HG03520 (cell line): ENCODE results near the gene DCTN3.

Source experiments
- ATAC-seq: cut with Tn5 transposase; IDR thresholded peaks from one replicate; pipeline ENCODE4 v1.9.1; 2021; ENCODE audit warnings: mild to moderate bottlenecking, moderate library complexity; ENCODE audit not compliant: unreplicated experiment

Gene DCTN3

DNA sequence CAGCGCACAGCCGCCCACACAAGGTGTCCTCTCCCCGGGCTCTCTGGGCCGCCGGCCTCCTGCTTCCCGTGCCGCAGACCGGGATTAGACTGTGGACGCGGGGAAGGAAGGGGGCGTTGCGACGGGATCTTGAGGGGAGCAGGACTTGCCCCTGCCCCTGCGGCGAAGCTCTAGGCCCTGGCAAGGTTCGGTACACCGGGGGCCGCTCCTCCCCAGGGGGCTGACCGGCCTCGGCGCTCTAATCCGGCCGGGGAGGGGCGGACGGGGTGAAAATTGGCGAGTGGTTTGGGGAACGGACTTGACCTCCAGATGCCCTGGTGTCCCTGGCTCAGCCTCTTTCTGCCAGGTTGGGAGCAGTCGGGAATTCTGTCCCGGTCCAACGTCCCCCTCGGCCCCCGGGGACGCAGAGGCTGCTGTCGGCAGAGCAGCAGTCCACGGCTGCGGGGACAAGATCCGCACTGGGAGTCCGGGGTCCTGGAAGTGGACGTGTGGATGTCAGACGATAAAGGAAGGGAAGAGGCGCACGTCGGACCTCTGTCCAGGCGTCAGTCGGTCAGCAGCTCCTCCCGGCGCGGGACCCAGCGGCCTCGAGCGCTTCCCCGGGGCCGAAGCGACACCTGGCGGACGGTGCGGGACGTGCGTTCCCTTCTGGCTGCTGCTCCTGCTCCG is 28.9 kb downstream of the DCTN3 start:
- ATAC-seq, result no peak

DNA sequence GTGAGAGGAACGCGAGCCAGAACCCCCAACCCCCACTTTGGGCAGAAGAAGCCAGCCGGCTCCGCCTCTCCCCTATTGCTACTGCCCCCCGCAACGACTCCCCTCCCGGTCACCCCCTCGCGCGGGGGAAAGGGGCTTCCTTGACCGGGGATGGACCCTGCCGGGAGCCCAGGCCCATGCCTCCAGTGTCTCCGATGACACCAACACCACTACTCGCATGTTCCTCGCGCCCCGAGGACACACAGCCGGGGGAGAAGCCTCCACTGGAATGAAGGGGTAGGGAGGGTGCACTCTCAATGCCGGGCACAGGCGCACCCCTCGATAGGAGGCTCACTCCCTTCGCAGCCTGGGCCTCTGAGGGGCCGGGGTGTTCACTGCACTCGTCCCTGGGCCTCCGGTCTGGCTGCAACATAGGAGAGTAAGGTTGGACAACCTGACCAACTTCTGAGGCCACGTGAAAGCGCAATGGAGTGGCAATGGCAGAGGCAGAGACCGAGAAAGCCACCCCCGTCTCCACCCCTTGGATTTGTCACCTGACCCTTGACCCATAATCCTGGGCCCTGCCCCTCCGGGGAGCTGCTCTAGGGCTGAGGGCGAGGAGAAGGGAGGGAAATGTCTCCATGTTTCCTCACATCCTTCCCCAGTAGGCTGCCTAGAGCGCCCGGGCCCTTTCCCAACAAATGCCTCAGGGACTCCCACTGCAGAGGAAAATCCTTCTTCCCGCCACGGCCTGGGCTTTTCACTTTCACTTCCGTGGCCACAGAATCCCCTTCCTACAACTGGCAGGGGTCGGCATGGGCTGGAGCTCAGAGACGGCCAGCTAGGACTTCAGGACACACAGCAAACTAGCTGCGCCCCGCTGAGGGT is 29.7 kb downstream of the DCTN3 start:
- no peak for ATAC-seq

DNA sequence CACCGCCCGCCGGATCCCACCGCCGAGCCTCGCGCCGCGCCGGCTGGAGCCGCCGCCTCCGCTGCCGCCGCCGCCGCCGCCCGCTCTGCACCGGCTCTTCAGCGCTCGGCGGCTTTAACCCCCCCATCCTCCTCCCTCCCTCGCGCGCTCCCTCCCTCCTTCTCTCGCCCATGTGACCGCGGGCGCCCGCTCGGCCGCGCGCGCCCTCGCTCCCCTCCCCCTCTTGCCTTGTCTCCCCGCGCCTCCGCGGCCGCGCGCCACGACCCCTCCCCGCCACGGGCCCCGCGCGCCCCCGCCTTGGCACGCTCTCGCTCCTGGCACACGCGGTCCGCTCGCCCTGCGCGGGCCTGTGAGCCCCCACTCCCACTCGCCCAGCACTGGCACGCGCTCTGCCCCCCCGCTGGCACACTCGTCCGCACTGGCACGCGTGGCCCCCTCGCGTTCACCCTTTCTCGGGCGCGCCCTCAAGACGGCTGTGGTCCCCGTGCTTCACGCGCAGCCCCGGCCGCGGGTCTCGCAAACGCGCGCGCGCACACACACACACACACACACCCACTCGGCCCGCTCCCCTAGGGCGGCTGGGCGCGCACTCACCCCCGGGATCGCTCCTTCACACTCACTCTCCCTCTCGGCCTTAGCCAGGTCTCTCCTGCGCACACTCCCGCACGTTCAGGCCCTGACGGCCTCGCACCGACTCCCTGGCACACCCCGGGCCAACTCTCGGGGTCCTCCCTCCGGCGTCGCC is 30.5 kb downstream of the DCTN3 start, which contains the start of gene CNTFR:
Gene CNTFR (minus strand): TSS at position 89 of the 745 bp plus-strand sequence. CDS start 20,743 bp downstream, outside the sequence.
- no peak for ATAC-seq

- no peak for ATAC-seq
Measured at GRCh38 chr9:34588671-34589635, 31.3 kb downstream of the DCTN3 start.

- no peak for ATAC-seq
Measured at GRCh38 chr9:34587271-34587670, 33.0 kb downstream of the DCTN3 start.

- no peak for ATAC-seq
Measured at GRCh38 chr9:34585946-34586669, 34.2 kb downstream of the DCTN3 start.

DNA sequence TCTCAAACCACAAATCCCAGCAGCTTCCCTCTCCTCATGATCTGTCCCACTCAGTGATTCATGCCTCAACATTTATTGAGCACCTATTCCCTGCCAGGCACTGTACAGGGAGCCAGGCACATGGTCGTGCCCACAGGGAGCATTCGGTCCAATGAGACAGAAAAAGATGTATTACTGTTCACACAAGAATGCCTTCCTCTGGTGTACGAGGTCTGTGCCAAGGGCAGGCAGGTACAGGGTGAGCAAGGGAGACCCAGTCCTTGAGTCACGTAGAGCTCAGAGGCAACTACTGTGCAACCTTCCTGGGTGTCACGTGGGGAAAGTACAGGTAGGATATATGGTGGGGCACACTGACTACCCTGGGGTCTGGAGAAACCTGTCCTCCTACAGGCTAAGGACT is 35.3 kb downstream of the DCTN3 start:
- no peak for ATAC-seq

- no peak for ATAC-seq
Measured at GRCh38 chr9:34582787-34583186, 37.5 kb downstream of the DCTN3 start.

- no peak for ATAC-seq
Measured at GRCh38 chr9:34581318-34581717, 39.0 kb downstream of the DCTN3 start.

DNA sequence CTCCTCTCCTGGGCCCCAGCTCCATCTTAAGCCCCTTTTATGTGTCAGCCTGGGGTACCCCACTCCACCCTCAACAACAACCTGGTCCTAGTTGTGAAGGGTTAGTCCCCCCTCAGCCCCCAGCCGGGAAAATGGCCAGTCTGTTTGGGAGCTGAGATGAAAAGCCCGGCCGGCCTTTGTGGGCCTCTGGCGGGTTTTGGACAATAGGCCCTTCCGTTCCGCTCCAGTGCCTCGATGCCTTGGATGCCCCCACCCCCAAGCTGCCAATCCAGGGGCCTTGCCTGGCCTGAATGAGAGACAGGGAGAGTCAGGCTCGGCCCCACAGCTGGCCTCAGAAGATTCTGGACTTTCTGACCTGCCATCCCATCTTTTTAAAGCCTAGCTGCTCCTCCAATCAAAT is 39.9 kb downstream of the DCTN3 start:
- ATAC-seq, result no peak

DNA sequence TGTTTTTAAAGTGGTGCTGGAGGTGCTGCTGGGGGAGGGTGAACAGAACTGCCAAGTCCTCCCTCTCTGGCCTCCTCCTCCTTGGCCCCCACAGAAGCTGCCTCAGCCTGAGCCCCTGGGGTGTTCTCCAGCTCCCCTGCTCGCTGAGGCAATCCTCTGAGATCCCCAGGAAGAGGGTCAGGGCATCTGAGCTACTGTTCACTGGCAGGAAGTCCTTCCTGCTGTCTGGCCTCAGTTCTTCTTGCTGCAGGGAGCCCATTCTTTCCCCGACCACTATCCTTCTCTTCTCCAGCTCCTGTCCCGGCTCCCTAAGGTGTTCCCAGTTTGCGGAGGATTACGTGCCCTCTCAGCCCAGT is 40.5 kb downstream of the DCTN3 start:
- no peak for ATAC-seq

- ATAC-seq, result no peak
Measured at GRCh38 chr9:34579104-34579807, 41.0 kb downstream of the DCTN3 start.

- no peak for ATAC-seq
Measured at GRCh38 chr9:34578241-34579103, 41.8 kb downstream of the DCTN3 start.

DNA sequence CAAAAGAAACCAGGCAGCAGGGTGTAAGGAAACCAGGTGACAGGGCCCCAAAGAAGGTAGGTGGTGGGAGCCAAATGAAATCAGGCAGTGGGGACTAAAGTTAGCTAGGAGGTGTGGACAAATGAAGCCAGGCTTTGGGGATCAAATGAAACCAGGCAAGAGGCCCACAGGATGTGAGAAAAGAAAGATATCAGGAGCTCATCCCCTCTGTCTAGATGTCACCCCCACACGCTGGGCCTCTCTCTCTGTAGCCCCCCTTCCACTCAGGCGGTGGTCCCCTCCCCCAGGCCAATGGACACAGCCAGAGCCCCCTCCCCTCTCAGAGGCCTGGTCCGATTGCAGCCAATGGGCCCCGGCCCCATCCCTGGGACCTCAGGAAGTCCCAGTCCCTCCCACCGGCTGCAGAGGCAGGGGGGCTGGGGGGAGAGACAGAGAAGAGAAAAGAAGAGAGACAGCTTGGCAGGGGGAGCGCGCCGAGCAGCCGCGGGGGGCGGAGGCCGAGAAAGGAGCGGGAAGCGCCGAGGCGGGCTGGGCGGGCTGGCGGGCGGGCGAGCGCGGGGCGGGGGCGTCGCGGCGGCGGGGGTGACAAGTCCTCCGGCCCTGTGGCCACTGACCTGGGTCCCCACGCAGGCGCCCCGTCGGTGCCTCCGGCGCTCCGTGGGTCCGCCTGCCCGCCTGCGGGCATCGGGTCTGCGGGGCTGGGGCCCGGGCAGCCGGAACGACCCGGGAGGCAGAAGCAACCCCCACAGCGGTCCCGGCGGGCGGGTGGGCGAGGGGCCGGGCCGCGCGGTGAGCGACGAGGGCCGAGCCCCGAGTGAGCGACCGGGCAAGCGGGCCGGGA is 42.7 kb downstream of the DCTN3 start:
- no peak for ATAC-seq

GRCh38 chr9:34576597-34577399 is 43.5 kb downstream of the DCTN3 start:
- ATAC-seq, result no peak

GRCh38 chr9:34575862-34576596 is 44.3 kb downstream of the DCTN3 start:
- no peak for ATAC-seq
